Prostate gland (tissue), 2 donors: ENCODE results near the gene FCF1.

Source experiments
- CTCF ChIP-seq, 4 experiments: fragments of 200-600 bp in 2 of 4; fragments of 450-650 bp in 2 of 4; sonication (generic) in 2 of 4; IDR thresholded peaks; 1 replicate in 3 of 4; 2 replicates in 1 of 4; pipeline ENCODE4 v1.5.1; 2016 to 2019; ENCODE audit warnings: antibody characterized with exemption in 4 of 4, mild to moderate bottlenecking in 2 of 4, moderate library complexity in 2 of 4
- POLR2AphosphoS5 ChIP-seq: sonication (generic); formaldehyde crosslinking; IDR thresholded peaks from one replicate; pipeline ENCODE4 v1.6.1; 2017; ENCODE audit warnings: antibody characterized with exemption

GRCh38 chr14:74669256-74669655 lies 43.7 kb upstream of the FCF1 start:
- TF ChIP-seq CTCF (IDR thresholded peaks at IDR 0.05): no peak
- TF ChIP-seq POLR2AphosphoS5: no peak
